Stimulated activated CD4-positive, alpha-beta T cell treated with anti-CD3 and anti-CD28 coated beads, Interleukin-1b, Interleukin-23, amount 100 ng/mL, for 1 hour (primary cell): ENCODE data around the gene PPP1R16B.
A peak's percentile ranks its signal among the peaks of the same experiment; 100 is the strongest.

ENCODE experiments used
- DNase-seq, 2 donors: peaks; one replicate each; pipeline ENCODE4 v3.0.0-alpha.2; 2020; ENCODE audit warnings: low read depth in 2 of 2

Gene PPP1R16B

DNA sequence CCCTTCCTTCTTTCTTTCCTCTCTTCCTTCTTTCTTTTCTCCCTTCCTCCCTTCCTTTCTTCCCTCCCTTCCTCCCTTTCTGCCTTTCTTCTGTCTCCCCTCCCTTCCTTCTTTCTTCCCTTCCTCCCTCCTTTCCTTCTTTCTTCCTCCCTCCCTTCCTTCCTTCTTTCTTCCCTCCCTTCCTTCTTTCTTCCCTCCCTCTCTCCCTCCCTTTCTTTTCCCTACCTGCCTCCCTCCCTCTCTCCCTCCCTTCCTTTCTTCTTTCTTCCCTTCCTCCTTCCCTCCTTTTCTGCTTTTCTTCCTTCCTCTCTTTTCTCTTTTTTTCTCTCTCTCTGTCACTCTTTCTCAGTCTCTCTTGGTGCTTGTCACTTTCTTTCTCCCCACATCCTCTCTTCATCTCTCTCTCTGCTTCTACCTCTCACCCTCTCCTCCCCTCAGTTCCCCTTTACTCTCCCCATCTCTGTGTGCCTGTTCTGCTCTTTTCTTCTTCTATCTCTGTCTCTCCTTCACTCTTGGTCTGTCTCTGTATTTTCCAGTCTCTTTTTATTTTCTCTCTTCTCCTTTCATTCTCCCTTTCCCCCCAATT is 90.6 kb downstream of the PPP1R16B start:
- no peak for DNase-seq

DNA sequence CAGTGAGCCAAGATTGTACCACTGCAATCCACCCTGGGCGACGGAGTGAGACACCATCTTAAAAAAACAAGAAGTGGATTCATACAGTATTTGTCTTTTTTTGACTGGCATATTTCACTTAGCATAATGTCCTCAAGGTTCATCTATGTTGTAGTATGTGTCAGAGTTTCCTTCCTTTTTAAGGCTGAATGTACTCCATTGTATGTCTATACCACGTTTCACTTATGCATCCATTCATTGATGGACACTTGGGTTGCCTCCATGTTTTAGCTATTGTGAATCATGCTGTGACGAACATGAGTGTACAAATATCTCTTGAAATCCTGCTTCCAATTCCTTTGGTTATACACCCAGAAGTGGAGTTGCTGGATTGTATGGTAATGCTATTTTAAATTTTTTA is 91.8 kb downstream of the PPP1R16B start:
- DNase-seq: no peak

DNA sequence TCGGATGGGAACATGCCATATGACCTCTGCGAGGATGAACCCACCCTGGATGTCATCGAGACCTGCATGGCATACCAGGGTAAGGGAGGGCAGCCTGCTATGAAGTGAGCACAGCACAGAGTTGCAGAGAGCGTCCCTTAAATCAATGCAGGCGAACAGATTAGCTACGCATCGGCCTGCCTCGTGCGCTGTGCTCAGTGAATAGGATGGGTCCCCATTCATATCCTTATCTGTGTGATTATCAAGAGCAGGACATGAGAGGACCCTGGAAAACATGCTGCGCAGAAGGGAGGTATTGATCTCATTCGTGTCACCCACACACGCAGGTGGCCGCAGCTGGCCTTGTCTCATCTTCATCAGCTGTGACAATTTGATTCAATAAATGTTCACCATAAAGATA is 95.1 kb downstream of the PPP1R16B start:
- DNase-seq: no peak

DNA sequence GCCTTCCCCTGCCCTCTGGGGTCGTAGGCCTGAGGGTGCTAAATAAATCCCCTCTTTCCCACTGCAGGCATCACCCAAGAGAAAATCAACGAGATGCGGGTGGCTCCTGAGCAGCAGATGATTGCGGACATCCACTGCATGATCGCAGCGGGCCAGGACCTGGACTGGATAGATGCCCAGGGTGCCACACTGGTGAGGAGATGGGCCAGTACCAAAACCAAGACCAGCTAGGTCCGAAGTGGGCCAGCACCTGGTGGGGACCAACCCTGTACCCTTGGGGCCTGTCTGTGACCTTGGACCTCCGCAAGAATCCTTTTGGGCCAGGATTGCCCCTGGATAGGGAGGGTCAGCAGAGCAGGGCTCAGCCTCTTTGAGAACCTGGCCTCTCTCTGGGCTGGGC is 97.1 kb downstream of the PPP1R16B start:
- DNase-seq: no peak

DNA sequence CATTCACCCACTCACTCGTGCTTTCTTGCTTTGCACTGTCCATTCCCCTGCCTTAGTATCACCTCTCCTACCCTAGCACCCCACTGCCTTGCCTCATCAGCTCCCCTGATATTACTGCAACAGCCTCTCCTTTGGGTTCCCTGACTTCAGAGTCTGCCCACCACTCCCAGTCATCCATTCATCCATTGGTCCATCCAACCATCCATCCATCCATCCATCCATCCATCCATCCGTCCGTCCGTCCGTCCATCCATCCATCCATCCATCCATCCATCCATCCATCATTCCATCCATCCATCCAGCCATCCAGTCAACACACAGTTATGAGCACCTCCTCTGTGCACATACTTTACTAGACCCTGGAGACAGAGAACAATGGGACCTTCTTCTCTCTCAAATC is 97.8 kb downstream of the PPP1R16B start:
- no peak for DNase-seq

DNA sequence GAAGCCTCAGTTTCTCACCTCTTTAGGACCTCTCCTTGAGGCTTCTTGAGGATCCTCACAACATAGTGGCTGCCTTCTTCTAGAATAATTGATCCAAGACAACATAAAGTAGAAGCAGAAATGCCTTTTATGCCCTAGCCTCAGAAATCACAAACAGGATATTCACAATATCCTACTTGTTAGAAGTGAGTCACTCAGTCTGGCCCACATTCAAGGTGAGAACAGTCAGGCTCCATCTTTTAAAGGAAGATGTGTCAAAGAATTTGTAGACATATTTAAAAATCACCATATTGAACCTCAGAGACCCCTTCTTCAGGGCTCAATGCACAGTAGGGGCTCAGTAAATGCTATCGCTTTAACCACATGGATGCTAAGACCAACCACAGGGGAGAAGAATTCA is 99.9 kb downstream of the PPP1R16B start:
- DNase-seq: no peak

DNA sequence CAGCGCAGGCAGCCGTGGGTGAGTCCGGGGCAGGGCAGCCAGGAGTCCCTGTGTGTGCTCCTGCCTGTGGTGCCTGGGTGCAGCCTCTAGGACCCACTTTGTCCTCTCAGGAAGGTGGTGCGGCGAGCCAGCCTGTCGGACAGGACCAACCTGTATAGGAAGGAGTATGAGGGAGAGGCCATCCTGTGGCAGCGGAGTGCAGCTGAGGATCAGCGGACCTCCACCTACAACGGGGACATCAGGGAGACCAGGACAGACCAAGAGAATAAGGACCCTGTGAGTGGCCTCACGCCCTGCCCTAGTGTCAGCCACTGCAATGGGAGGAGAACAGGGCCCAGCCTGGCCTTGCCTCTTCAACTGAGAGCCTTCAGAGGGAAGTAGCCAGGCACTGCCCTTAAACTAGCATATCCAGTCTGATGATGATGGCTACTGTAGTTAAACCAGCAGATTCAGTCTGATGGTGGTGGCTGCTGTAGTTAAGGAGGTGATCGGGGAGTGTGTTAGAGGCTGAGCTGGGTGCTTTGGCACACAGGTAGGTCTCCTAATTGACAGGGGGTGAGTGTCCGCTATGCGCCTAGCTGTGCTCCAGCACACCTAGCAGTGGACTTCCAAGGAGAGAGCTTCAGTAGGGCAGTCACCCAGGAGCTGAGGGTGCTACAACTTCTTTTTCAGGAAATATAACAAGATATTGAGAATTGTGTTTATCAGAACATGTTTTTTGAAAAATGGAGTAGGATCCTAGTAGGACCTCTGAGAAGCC is 102.6 kb downstream of the PPP1R16B start:
- DNase-seq: no peak

DNA sequence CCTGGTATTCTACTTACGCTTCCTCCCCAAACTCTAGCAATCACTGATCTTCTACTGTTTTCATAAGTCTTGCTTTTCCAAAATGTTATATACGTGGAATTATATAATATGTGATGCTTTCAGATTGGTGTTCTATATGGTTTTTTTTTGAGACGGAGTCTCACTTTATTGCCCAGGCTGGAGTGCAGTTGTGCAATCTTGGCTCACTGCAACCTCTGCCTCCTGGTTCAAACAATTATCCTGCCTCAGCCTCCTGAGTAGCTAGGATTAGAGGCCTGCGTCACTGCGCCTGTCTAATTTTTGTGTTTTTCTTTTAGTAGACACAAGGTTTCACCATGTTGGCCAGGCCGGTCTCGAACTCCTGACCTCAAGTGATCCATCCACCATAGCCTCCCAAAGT is 109.9 kb downstream of the PPP1R16B start:
- no peak for DNase-seq

DNA sequence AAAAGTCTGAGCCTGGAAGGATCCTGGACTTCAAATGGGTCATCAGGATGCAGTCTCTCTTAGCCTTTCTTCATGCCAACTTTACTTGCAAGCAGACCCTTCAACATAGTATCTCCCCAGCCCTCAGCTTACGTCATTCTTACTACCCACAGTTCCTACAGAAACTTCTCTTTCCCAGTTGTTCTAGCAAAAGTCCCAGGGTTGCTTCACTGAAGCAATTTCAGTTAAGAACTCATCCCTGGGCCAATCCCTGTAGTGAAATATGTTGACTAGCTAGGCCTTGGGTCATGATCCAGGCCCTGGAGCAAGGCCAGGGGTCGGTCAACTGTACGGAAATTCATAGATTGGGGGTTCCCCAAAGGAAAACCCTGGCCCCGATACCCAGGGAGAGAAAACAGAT is 112.2 kb downstream of the PPP1R16B start:
- no peak for DNase-seq

DNA sequence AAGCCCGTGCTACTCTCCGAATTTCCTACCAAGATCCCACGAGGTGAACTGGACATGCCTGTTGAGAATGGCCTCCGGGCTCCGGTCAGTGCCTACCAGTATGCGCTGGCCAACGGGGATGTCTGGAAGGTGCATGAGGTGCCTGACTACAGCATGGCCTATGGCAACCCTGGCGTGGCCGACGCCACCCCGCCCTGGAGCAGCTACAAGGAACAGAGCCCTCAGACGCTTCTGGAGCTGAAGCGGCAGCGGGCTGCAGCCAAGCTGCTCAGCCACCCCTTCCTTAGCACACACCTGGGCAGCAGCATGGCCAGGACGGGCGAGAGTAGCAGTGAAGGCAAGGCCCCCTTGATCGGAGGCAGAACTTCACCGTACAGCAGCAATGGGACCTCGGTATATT is 112.7 kb downstream of the PPP1R16B start:
- DNase-seq: no peak

DNA sequence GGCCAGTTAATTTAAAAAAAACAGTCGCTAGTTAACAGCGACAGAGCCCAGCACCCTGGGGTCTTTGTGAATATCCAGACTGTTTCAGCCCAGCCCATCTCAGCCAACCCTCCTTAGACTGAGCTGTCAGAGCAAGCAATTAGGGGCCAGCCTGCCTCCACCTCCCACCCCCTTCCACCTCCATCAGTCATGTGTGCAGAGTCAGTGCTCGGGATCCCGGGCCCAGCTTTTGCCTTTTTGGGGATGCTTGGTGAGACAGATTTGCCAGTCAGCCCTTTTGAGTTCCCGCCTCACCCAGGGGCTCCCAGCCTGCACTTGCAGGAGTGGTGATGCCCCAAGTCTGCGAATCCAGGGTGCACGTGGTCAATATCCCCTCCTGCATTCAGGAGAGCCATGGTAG is 114.2 kb downstream of the PPP1R16B start:
- DNase-seq: no peak

DNA sequence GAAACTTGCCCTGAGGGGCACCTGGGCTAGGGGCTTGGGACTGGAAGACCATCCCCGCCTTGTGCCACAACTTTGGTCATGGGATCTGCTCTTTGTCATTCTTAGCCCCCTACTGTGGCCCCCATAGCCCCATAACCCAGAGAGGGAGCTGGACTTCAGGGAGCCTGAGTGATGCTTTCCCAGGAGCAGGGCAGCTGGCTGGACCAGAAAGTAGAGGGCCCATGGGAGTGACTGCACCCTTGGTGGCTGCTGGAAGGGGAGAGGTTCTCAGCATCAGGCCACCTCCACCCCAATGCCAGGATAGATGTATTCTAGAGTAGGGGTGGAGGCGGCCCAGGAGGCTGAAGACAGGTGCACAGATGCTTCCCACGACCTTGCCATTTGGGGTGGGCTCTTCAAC is 114.9 kb downstream of the PPP1R16B start:
- DNase-seq: no peak

DNA sequence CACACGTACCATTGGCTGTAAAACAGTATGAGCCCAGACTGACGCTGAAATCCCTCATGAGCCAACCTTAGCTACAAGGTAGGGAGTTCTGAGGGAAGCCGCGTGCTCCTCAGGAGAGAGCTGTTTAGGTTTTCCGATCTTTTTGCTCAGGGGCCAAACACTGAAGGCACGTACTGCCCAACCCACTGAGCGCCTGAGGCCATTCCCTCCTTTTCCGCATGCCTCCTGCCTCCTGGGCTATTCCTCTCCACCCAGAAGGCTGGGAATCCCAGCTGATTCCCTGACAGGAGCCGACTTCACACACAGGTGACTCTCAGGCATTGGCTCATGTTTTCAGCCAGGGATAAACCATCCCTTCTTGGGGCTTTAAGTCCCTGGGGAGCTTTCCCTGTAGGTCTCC is 115.4 kb downstream of the PPP1R16B start:
- DNase-seq: no peak

DNA sequence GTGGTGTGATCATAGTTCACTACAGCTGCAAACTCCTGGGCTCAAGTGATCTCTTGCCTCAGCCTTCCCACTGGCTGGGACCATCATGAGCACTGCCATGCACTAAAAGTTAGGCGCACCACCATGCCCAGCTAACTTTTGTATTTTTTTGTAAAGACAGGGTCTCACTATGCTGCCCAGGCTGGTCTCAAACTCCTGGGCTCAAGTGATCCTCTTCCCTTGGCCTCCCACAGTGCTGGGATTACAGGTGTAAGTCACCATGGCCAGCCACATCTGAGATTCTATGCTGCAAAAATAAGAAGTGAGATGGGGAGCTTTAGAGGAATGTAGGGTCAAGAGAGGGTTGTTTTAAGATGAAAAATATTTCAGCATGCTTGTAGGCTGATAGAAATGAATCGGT is 119.2 kb downstream of the PPP1R16B start:
- DNase-seq: no peak

DNA sequence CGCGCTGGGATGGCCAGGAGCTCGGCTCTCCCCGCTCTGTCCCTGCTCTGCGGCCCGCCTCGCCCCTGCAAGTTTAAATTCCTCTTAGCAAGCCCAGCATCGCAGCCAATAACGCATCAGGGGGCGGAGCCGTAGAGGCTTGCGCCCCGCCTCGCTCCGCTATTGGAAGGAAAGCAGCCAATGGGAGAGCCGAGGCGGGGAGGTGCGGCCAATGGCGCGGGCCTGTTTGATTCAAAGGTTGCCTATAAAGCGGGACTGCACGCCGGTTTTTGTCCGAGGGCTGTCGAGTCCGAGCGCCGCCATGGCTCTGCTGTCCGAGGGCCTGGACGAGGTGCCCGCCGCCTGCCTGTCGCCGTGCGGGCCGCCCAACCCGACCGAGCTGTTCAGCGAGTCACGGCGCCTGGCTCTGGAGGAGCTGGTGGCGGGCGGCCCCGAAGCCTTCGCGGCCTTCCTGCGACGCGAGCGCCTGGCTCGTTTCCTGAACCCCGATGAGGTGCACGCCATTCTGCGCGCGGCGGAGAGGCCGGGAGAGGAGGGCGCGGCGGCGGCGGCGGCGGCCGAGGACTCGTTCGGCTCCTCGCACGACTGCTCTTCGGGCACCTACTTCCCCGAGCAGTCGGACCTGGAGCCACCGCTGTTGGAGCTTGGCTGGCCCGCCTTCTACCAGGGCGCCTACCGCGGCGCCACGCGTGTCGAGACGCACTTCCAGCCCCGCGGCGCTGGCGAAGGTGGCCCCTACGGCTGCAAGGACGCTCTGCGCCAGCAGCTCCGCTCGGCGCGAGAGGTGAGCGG is 120.8 kb downstream of the PPP1R16B start, which contains the start of gene FAM83D:
TSS of gene FAM83D (plus strand) at position 276 of the 792 bp plus-strand sequence. CDS start at position 302, 26 bp downstream.
- peak; percentile 68 to 87 for DNase-seq

DNA sequence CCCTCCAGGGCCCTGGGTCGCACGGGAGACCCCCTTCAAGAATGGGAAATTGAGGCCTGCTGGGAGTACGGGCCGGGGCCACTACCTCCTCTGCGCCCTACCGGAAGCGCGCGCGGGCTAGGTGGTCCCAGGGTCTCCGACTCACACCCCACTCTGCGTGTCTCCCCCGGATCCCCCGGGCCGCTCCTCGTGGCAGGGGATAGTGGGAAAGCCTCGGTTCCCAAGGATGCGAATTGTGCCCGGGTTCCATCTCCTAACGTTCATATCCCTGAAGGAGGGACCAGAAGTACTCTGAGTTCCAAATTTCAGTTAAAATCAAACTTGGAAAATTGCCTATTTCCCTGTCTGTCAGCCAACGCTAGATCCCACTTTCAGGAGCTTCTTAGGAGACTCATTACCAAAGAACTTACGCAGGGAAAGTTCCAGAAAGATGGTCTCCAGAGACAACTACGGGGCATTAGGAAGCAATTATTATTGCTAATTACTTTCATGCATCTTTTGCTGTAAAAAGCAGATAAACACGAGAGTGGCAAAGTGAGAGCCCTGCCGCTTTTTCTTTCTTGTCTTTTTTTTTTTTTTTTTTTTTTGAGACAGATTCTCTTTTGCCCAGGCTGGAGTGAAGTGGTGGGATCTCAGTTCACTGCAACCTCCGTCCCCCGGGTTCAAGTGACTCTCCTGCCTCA is 121.6 kb downstream of the PPP1R16B start:
- DNase-seq: no peak

DNA sequence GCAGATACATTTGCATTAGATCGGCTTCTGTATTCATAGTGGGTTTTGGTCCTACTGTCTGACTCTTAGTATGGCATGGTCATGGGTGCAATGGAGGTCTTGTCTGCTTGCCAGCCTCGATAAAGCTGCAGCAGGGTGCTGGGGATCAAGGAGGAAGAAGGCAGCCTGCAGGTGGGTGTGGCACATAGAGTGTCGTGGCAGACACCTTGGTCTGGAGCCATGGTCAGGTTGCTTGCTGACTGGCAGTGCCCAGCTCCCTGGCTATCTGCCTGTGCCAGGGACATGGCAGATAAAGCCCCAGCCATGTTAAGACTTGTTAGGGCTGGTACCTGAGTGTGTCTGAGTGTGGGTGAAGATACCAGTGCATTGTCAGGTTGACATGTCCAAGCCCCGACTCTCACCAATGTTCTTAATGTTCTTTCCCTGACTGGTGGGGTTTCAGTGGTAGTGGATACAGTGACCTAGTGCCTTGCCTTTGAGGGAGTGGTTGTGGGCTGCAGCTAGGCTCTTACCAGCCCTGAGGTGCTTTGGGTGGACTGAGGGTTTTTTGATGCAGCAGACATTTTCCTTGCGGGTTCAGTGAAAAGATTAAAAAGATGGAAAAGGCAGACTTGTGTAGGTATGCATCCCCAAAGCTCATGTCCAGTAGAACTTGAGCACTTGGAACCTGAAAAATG is 122.5 kb downstream of the PPP1R16B start:
- DNase-seq: no peak

DNA sequence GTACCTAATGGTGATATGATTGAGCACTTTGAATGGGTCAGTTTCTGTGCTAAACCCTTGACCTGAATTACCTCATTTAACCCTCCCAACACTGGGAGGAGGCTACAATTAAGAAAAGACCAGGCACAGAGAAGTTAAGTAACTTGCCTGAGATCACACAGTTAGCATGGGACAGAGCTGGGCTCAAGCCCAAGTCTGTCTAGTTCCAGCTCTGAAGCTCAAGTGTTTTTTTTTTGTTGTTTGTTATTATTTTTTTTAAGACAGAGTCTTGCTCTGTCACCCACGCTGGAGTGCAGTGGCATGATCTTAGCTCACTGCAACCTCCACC is 124.7 kb downstream of the PPP1R16B start:
- DNase-seq: no peak

DNA sequence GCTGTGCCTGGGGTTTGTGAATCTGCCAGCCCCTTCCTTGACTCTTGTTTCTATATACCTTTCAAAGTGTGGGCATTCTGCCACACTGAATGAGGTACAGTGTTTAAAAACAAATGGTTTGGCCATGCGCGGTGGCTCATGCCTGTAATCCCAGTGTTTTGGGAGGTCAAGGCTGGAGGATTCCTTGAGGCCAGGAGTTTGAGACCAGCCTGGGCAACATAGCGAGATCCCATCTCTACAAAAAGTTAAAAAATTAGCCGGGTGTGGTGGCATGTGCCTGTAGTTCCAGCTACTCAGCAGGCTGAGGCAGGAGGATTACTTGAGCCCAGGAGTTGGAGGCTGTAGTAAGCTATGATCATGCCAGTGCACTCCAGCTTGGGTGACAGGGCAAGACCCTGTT is 126.5 kb downstream of the PPP1R16B start:
- no peak for DNase-seq

DNA sequence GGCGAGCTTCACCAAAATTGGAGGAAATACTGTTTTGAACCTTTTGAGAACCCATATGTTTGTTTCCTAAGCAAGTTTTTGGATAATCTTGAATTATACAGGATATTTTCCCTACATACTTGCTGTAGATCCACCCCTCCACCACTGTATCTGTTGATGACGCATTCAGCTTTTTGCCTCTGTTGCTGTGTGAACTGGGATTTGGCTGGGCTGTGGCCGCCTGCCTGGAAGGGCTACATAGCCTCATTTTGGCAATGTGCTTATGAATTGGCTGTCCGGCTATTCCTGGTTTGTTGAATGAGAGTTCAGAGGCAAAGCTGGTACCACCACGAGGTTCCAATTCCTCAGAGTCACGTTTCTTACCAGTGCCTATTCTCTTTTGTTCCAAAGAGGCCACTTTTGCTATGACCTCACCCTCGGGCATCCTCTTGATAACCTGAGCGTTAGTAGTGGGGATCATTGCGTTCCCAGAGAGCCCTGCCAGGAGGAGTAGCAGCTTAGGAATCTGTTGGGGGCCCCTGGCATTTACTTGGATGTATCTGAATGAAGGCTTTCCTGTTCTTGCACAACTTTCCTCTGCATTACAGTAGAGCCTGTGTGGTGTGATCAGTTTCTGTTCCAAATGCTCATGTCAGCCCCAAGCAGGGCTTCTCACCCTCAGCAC is 127.1 kb downstream of the PPP1R16B start:
- DNase-seq: no peak

DNA sequence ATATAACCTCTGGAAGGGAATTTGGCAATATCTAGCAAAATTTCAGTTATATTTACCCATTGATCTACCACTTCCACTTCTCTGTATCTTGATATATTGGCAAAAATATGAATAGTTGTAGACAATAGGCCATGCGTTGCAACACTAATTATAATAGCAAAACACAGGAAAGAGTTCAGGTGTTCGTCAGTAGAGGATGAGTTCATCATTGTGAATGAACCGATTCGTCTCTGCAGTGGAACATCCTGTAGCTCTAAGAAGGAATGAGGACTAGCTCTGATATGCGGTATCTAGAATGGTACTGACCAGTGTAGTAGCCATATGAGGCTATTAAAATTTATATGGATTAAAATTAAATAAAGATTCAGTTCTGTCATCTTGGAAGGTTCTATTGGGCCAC is 129.0 kb downstream of the PPP1R16B start:
- DNase-seq: no peak
